SW480 (cell line): ENCODE measurements around the gene MEPCE.
"Not testable (repeated sequence)": the region's sequence is repeated elsewhere in the genome, so short reads cannot be mapped to it uniquely, and the experiment has no call there.

ENCODE experiments used
- DNase-seq: peaks from one replicate; pipeline ENCODE4 v3.0.0-alpha.2; 2016; ENCODE audit warnings: low spot score

Gene MEPCE

GRCh38 chr7:100434297-100435144 lies 4.9 kb downstream of the MEPCE start:
- DNase-seq, result no peak

GRCh38 chr7:100435401-100436304 lies 6.0 kb downstream of the MEPCE start:
- DNase-seq, result peak; percentile 61

GRCh38 chr7:100437150-100438100 lies 7.8 kb downstream of the MEPCE start:
- DNase-seq, result no peak

- no peak for DNase-seq
Observed at GRCh38 chr7:100438172-100438571, 8.5 kb downstream of the MEPCE start.

- DNase-seq, result not testable (repeated sequence)
Observed at GRCh38 chr7:100438731-100439130, 9.1 kb downstream of the MEPCE start.

- DNase-seq, result not testable (repeated sequence)
Observed at GRCh38 chr7:100439244-100439643, 9.6 kb downstream of the MEPCE start.

GRCh38 chr7:100441641-100442535 lies 12.3 kb downstream of the MEPCE start:
- no peak for DNase-seq

GRCh38 chr7:100443096-100443840 lies 13.6 kb downstream of the MEPCE start:
- DNase-seq, result no peak

GRCh38 chr7:100444311-100445278 lies 15.0 kb downstream of the MEPCE start:
- peak; percentile 71 for DNase-seq

GRCh38 chr7:100446040-100446439 lies 16.4 kb downstream of the MEPCE start:
- DNase-seq, result no peak

- not testable (repeated sequence) for DNase-seq
Observed at GRCh38 chr7:100447363-100447762, 17.7 kb downstream of the MEPCE start.

- DNase-seq, result no peak
Observed at GRCh38 chr7:100449190-100449795, 19.7 kb downstream of the MEPCE start.

- no peak for DNase-seq
Observed at GRCh38 chr7:100452513-100452912, 22.9 kb downstream of the MEPCE start.

GRCh38 chr7:100453854-100454253 lies 24.2 kb downstream of the MEPCE start:
- DNase-seq, result not testable (repeated sequence)

GRCh38 chr7:100455206-100455605 lies 25.6 kb downstream of the MEPCE start:
- DNase-seq, result no peak

- no peak for DNase-seq
Observed at GRCh38 chr7:100456562-100456961, 26.9 kb downstream of the MEPCE start.

- no peak for DNase-seq
Observed at GRCh38 chr7:100457033-100457432, 27.4 kb downstream of the MEPCE start.

GRCh38 chr7:100464210-100464660 lies 34.6 kb downstream of the MEPCE start, which contains the start of gene SPACDR:
Gene SPACDR (minus strand): TSS chr7:100464260. CDS start chr7:100464025, 235 bp downstream.
- DNase-seq, result no peak
